ENCODE results near the gene PLCB4.
"Not testable (repeated sequence)": the region's sequence is repeated elsewhere in the genome, so short reads cannot be mapped to it uniquely, and the experiment has no call there.

PLCB4 gene

DNA sequence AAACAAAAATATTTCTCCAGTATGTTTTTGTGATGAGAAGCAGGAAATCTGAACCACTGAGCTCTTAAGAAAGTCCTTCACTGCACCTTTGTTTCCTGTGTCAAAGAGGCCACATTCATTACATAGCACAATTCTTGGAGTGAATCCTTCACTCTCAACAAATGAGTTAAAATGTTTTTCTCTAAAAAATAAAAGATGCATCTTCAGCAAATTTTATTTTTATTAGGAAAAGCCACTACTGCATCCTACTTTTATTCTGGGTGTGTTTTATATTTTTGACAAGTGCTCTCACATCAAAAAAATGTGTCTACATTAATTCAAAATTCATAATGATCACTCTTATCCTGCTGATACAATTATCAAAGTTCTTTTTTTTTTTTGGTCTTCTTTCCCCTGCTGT is 76.3 kb downstream of the PLCB4 start:
- no peak for DNase-seq

DNA sequence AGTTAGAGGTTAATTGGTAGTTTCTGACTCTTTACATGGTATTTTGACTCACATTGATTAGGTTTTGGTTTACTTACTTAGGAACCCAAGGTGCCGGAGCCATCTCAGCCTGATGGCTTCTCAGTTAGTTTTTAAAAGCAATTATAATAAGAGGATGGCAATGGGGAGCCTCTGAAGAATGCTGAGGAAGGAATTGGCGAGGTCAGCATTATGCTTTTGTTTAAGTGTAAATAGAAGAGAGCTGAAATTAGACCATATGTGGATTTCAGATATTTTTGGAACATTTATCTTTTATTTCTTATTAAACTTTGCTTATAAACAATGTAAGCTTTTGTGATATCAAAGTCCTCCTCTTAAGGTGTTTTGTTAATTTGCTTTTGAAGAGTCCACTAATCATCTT is 77.8 kb downstream of the PLCB4 start:
- no peak for DNase-seq

DNA sequence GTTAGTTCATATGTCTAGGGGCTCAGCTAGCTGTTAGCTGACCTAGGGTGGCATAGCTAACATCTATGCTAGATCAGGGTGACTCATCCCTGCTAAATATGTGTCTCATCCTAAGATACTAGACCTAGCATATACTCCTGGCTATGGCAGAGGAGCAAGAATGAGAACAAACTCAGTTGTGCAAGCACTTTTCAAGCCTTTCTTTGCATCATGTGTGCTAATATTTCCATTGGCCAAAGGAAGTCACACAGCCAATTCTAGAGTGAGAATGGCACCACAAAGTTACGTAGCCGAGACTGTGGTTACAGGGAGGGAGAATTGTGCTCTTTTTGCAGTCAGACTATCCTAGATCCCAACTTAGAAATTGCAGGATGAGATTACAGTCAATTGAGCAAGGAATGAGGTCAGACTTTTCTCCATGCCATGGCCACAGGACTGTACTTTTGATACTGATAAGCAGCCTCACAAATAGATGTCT is 78.7 kb downstream of the PLCB4 start:
- no peak for DNase-seq

DNA sequence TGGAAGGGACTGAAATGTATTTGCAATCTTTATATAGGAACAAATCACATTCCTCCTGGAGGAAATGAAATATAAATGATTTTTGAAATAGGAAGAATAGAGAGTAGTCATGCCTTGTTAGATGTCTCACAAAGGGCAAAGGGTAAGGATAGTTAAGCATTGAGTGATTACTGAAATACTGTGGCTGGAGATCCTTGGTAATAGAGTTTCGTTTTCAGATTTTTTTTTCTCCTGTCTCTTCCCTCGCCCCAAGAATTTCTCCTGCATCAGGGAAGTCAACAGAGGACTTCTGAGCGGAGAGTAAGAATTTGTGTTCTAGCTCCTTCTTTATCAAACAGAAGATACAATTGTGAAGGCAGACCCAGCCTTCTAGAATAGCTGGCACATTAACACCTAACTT is 79.4 kb downstream of the PLCB4 start:
- DNase-seq = no peak

DNA sequence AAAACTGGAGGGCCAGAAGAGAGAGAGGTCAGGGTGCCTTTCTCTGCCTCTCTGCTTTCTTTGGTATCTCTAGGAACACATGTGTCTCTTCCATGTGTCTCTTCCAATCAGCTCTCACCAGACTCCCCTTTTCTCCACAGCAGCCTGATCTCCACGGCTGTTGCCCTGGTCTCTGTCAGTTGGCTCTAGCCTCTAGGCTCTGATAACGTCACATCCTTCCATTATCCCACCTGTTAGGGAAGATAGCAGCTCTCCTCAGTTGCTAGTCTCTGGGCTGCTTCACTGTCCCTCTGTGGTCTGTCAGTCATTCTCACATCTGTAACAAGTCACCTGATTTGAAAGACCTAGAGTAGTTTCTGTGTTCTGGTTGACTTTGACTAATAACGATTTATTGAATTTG is 80.2 kb downstream of the PLCB4 start:
- no peak for DNase-seq

DNA sequence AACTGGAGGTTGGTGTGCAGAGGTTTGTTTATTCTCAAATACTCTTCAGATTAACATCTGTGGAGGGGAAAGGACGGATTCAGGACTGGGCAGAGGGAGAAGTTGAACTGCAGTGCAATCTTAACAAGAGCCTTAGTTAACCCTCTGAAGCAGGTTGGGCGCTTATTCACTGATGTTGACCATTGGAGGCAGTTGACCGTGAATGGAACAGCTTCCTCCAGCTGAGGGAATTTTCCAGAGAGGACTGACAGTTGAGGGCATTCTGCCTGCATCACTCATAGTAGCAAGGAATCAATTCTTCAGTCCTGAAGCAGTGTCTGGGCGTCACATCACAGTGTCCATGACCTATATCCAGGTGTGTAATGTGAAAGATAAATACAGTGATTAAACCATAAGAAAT is 80.9 kb downstream of the PLCB4 start:
- no peak for DNase-seq

DNA sequence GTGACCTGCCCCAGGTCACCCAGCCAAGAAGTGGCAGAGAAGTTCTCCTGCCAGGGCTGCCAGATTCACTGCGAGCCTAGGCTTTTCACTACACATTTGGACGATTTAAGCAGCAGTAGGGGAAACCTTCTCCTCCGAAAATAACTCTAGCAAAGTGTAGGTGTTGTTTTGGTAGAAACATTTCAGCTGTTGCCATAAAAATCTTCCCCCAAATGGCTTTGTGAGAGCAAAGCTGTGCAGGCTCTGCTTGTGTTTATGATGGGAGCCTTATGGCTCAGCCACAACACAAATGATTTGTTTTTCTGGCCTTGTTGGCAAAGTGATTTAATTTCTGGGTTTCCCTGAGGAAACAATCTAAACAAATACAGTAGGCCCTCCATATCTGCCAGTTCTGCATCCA is 81.8 kb downstream of the PLCB4 start:
- DNase-seq = no peak

DNA sequence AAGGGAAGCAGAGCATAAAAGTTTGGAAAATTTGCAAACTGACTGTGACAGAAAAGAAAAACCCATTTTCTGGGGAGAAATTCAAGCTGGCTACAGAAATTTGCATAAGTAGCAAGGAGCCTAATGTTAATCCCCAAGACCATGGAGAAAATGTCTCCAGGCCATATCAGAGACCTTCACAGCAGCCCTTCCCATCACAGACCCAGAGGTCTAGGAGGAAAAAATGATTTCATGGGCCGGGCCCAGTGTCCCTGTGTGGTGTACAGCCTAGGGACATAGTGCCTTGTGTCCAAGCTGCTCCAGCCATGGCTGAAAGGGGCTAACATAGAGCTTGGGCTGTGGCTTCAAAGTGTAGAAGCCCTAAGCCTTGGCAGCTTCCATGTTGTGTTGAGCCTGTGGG is 83.3 kb downstream of the PLCB4 start:
- not testable (repeated sequence) for DNase-seq

DNA sequence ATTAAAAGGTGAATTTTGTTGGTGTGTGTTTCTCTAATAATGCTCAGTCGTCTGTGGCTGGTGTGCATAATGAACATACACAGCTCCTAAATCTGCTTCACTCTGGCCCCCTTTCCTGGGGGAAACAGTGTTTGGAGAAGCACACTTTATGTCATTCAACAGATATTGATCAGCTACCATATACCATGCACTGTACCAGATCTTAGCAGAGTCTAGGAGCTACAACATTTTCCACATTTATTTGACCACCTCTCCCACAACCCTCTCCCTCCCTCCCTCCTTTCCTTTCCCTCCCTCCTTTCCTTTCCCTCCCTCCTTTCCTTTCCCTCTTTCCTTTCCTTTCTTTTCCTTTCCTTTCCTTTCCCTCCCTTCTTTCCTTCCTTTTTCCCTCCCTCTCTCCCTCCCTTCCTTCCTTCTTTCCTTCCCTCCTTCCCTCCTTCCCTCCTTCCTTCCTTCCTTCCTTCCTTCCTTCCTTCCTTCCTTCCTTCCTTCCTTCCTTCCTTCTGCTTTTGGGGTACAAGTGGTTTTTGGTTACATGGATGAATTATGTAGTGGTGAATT is 85.7 kb downstream of the PLCB4 start:
- no peak for DNase-seq

DNA sequence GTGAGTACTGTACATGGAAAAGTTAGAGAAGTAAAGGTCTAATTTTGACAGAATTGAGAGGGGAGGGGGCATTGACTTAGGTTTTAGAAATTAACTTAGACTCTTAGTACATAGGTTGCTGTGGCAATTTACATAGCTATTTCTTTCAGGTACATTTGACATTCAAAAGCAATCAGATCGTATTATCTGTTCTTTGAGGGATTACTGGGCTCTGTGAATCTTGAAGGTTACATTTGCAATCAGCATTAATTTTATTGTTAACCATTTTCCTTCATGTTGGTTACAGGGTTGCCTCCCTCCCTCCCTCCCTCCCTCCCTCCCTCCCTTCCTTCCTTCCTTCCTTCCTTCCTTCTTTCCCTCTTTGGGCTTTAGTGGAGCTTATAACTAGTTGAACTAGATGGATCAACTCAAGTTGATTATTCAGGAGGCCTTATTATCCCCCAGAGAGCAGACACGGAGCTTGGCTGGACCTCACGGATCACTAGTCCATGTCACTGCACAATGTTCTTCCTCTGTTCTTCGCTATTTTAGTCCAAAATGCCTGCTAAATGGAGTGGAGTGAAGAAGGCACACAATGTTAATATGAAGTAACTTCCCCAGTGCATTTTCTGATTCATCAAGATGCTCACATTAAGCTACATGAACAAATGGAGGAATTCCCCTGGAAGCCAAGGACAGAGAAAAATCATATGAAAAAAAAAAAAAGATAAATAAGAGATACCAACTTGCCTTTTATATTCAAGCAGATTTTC is 87.8 kb downstream of the PLCB4 start:
- DNase-seq = no peak

DNA sequence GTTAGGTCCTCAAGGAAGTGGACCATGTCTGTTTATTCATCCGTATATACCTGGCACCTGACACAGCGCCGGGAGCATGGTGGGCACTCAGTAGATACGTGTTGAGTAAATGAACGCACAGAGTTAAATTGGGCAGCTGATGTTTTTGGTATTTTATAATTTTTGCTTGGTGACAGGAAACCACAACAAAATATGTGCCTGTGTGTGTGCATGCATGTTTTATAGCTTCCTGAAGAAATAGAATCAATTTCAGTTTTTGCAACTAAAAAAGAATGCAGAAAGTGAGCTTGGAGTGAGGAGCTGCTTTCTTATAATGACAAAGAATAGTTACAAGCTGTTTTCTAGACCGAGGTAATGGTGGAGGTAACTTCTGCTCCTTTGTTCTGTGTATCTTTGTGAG is 91.4 kb downstream of the PLCB4 start:
- DNase-seq = no peak

DNA sequence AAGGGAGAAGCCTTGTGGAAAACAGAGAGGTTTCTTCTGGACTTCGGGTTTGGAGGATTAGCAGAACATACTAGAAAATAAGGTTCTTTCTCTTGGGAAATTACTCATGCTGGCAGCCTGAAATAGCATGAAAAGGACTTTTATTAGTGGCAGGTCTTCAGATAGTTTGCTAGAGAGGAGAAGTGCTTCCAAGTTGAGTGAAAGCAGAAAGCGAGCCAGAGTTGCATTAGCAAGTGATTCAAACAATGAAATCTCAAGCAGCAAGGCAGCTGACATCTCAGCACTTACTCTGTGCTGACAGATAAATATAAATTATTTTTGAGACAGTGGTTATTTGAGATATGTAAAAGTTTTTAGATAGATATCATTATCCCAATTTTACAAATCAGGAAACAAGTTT is 91.9 kb downstream of the PLCB4 start:
- no peak for DNase-seq

DNA sequence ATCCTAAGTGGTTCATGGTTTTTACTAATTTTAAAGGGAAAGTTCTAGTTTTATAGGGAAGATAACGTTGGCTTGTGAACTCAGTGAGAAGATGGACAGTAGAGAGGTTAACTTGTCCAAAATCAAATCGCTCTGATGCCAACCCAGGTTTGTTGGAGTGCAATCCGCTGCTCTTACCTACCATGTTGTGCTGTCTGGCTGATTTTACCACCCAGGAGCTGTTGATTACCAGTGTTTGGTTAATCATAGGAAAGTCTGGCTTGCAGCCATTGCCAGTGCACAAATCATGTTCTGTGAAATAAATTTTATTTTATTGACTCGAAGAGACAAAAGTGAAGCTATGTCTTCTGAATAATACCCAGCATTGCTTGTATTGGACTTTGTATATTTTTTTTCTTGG is 92.4 kb downstream of the PLCB4 start:
- DNase-seq = no peak

DNA sequence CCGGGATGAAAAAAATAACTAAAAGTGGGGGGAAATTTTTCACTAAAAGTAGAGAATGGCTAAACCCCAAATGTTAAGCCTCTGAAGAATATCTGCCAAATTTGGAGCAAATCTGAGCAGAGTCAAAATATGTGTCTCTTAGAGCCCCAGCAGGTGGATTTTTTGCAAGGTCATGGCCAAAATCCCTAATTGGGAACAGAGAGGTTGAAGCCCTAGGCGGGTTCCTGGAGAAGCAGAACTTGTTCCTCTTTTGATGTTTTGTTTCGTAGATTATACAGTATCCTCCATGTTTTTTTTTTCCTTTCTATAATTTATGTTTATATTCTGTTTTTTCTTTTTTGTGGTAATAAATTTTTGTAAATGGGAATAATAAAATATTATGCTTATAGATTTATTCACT is 94.4 kb downstream of the PLCB4 start:
- no peak for DNase-seq

DNA sequence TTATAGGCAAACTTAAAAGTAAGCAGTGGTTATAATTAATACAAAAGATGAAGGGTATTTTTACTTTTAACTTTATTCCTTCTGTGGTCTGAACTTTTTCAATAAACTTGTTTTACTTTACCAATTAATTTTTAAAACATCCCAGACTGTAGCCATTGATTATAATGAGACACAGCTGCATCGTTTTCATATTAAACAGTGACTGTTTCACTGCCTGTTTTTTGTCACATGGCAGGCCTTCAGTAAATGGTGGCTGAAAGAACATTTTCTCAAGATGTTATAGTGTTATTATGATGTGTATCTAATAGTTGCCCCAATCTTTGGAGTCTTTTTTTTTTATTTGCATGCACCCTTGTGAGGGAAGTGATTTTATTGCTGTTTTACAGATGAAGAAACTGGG is 95.1 kb downstream of the PLCB4 start:
- no peak for DNase-seq

DNA sequence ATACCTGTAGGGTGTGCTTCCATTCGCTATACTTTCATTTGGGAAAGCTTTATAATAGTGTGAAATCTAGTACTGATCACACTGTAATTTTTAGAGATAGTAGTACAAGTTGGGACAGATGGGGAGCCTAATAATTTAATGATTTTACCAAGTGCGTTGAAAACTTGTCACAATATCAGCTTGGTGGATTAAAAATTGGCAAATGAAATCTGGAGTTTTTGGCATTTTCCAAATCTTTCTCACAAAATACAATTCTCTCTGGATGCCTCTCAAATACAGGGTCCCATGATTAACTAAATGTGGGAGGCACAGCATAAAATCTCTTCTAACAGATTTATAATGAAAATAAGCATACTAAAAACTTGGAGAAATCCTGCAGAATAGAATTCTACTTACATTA is 96.4 kb downstream of the PLCB4 start:
- no peak for DNase-seq

DNA sequence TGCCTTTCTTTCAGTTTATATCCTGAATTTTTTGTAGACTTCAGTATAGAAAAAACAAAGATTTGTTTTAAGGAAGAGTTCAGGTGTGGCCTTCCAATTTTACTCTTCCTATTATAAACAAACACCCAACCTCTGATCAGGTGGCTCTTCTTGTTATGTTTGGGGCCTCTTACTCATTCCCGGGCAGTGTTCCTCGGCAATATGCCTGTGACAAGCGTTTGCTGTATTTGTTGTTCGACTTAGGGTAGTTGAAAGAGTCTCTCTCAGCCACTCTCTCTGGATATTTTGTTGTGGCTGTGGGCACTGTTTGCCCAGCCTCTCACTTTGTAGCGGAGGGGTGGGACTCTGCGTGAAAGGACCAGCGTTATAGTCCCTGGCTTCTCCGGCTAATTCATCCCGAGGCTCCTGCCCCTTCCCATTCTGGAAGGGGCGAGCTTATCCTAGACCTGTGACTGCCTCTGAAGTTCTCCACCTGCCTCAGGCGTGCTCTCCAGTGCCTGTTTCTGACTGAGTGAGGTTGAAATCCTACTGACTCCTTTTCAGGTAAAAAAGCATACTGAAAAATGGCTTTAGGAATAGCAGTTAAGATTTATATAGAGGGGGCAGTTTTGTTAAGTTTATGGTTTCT is 97.4 kb downstream of the PLCB4 start:
- no peak for DNase-seq

DNA sequence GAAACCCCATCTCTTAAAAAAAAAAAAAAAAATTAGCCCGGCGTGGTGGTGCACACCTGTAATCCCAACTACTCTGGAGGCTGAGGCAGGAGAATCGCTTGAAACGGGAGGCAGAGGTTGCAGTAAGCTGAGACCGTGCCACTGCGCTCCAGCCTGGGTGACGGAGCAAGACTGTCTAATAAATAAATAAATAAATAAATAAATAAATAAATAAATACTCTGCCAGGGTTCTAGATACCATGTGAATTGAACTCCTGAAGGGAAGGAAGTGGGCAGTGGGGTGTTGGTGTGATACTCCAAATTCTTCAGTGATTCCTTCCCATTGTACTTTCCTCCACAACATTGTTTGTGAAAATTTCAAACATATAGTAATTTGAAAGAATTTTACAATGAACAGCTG is 100.5 kb downstream of the PLCB4 start:
- no peak for DNase-seq

DNA sequence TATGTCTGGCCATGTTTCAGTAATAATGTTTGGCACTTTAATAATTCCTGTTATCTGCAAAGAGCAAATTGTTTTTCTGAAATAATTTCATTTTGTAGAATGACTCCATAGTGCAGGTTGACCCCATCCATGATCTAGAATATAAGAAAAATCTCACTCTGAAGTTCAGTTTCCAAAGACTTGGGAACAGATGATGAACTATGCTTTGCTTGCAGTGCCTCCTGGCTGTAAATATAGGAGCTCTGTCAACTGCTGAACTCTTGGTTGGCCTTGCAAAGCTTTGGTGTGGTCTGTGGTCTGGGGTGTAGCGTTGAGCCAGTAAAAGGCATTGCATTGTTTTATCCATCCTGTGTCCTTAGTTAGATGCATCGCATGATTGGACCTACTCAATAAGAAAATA is 104.0 kb downstream of the PLCB4 start:
- no peak for DNase-seq

DNA sequence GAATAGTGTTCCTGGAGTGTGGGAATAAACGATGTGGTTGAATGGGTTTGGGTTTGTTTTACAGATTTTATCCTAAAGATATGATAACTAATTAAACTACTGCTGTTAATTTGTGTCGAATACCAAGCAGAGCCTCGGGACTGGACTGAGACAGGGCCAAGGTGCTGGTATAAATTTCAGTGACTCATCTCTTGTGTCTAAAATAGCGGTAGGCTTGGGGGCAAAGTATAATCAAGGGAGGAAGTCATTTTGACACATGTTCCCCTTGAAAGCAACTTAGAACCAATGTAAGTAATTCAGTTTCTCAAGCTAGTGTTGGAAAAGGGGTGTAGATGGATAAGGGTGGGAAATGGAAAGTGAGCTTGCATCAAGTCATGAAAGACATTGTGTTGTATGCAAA is 108.4 kb downstream of the PLCB4 start:
- DNase-seq = no peak

DNA sequence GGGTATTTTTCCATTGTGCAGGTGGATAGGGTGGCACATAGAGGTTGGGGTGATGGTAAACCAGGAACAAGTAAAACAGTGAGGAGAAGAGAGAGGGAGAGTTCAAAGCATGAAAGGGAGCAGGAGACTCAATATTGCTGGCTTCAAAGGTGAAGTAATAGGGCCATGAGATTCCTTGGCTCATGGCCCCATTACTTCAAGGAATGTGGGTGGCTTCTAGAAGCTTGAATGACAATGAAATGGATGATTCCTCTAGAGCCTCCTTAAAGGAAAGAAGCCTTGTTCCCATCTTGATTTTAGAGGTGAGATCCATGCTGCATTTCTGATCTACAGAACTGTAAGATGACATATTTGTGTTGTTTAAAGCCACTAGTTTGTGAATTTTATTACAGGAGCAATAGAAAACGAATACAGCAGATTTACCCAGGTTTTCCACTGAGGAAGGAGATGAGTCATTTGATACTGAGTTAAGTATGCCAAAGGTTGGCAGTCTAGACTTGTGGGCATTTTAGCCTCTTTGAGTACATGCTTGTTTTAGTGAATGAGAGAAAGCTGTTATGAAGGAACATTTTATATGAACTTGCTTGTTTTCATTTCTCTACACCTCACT is 110.4 kb downstream of the PLCB4 start:
- DNase-seq = no peak

DNA sequence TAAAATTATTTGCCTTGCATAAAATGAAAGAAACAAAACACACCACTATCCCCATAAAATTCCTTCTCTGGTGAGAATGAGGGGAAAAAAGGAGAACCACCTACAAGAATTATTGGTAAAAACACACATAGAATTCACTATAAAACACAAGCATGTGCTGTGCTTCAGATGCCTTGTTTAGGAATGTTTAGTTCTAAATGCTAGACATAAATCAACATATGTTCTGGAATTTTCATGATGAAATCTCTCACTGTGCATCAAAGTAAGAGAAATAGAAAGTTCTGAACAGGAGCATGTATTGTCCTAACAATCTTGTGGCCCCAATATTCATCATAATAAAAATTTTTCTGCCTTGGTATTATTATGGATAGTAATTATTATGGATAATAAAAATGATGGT is 111.0 kb downstream of the PLCB4 start:
- no peak for DNase-seq

DNA sequence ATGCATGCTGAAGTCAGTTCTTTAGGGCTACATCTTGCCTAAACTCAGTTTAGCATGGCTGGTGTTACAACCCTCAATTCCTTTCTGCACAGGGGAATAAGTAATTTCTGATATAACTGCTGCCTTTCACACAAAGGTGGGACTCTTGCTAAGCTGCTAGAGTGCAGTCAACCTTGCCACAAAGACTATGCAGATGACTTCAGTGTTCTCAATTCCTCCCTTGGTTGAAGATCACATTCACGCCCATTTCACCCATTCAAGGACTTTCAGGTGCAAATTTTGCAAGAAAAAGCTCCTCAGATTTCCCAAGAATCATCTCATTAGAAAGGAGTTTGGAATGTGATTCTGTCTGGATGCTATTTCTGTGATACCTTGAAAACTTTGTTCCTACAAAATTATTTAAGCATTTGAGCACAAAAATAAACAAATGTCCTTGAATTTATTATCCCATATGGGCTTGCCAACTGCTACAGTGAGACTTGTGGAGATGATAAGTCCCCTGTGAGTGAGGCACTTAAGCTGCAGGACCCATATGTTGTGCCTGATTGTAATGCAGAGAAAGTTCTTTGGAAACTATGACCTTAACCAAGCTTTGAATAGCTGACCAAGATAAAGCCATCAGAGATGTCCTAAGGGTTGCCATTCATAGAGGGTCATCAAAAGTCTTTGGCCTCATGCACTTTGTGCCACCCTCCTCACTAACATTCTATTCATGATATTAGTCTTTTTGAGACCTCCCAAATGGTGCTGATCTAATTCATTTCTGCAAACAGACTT is 111.8 kb downstream of the PLCB4 start:
- DNase-seq = no peak
